Esophagus muscularis mucosa (tissue), 3 donors: ENCODE results near the gene SLC7A7.

Source experiments
- CTCF ChIP-seq, 3 experiments: fragments of 200-600 bp in 2 of 3; fragments of 450-650 bp in 1 of 3; sonication (generic) in 2 of 3; IDR thresholded peaks; one replicate each; pipeline ENCODE4 v1.5.1; 2017 to 2019; ENCODE audit warnings: antibody characterized with exemption in 3 of 3, mild to moderate bottlenecking in 2 of 3, moderate library complexity in 1 of 3
- POLR2AphosphoS5 ChIP-seq, 2 donors: sonication (generic); formaldehyde crosslinking; IDR thresholded peaks; one replicate each; pipeline ENCODE4 v1.6.1; 2017; ENCODE audit warnings: antibody characterized with exemption in 2 of 2

GRCh38 chr14:22767323-22767589 is 48.0 kb downstream of the SLC7A7 start:
- TF ChIP-seq CTCF (IDR thresholded peaks at IDR 0.05) (no peak), POLR2AphosphoS5 (IDR thresholded peaks at IDR 0.05) (no peak)
